Islet of Langerhans (tissue), 1 donor: ENCODE results near the gene NKIRAS2.

Source experiments
- FAIRE-seq: peaks from one replicate; lab custom pipeline; 2011; peaks lifted over from hg19 to GRCh38; lab: Jason Lieb, UNC

Gene NKIRAS2

GRCh38 chr17:42019509-42020404 is at the start of gene NKIRAS2:
Gene NKIRAS2, plus strand, starts transcription at chr17:42020090. Its CDS starts 1,488 bp downstream, at chr17:42021578.
- no peak for FAIRE-seq

GRCh38 chr17:41970901-41971331 is 49.0 kb upstream of the NKIRAS2 start:
- no peak for FAIRE-seq

- no peak for FAIRE-seq
Observed at GRCh38 chr17:41971721-41972523, 48.0 kb upstream of the NKIRAS2 start.

- peak; percentile 93 for FAIRE-seq
Observed at GRCh38 chr17:41972571-41973407, 47.1 kb upstream of the NKIRAS2 start.

GRCh38 chr17:41973408-41973811 is 46.5 kb upstream of the NKIRAS2 start:
- FAIRE-seq: no peak

- FAIRE-seq: no peak
Observed at GRCh38 chr17:41974031-41974430, 45.9 kb upstream of the NKIRAS2 start.

GRCh38 chr17:41974658-41975057 is 45.2 kb upstream of the NKIRAS2 start:
- FAIRE-seq: no peak

GRCh38 chr17:41975099-41976083 is 44.5 kb upstream of the NKIRAS2 start:
- no peak for FAIRE-seq

- FAIRE-seq: no peak
Observed at GRCh38 chr17:41976142-41976768, 43.6 kb upstream of the NKIRAS2 start.

GRCh38 chr17:41977991-41978390 is 41.9 kb upstream of the NKIRAS2 start:
- no peak for FAIRE-seq

GRCh38 chr17:41982026-41982760 is 37.7 kb upstream of the NKIRAS2 start:
- FAIRE-seq: peak; percentile 43

GRCh38 chr17:41984454-41984853 is 35.4 kb upstream of the NKIRAS2 start:
- no peak for FAIRE-seq

- FAIRE-seq: no peak
Observed at GRCh38 chr17:41985919-41986318, 34.0 kb upstream of the NKIRAS2 start.

GRCh38 chr17:41986634-41987033 is 33.3 kb upstream of the NKIRAS2 start:
- no peak for FAIRE-seq

- no peak for FAIRE-seq
Observed at GRCh38 chr17:41987642-41988041, 32.2 kb upstream of the NKIRAS2 start.

- no peak for FAIRE-seq
Observed at GRCh38 chr17:41988418-41988817, 31.5 kb upstream of the NKIRAS2 start.

- FAIRE-seq: no peak
Observed at GRCh38 chr17:41989702-41990419, 30.0 kb upstream of the NKIRAS2 start.

GRCh38 chr17:41992576-41992975 is 27.3 kb upstream of the NKIRAS2 start:
- no peak for FAIRE-seq

GRCh38 chr17:41996855-41997164 is 23.1 kb upstream of the NKIRAS2 start:
- no peak for FAIRE-seq
